GM19455 (cell line): ENCODE measurements around the gene SYNJ2BP.

Experiments
- ATAC-seq: cut with Tn5 transposase; IDR thresholded peaks from one replicate; pipeline ENCODE4 v1.9.1; 2021; ENCODE audit not compliant: unreplicated experiment

SYNJ2BP gene

GRCh38 chr14:70392676-70393075 lies 24.2 kb downstream of the SYNJ2BP start:
- ATAC-seq: no peak

DNA sequence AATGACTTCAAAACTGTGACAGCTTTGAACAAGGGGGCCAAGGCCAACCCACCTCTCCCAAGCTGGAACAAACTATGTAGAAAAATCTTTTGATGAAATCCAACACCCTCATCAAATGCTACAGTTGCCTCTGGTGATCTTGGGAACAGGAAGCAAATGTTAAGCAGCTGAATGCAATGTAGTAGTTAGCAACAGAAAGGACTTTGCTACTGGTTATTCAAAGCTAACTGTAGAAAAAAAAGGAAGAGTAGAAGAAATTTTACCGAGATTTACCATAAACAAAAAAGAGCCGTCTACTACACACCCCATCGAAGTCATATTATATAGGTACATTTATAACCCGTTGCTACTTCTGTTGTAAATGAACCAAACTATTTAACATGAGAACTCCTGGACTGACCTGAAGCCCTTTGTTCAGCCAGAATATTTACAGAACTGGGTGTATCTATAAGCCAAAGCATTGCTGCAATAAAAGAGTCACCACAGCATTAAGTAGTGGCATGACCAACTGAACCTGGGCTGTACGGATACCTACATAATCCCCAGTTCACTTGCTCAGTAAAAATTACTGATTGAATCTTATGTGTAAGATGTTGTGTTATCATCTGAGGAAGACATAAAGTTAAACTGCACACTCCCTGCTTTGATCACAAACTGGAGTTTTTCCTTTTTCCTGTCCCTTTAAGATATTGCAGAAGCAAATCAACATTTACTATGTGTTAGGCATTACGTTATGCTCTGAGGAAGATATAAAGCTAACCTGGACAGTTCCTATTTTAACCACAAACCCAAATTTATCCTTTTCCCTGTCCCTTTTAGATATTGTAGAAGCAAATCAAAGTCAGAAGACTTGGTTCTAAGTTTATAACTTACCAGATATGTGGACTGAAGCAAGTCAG lies 25.1 kb downstream of the SYNJ2BP start:
- ATAC-seq: no peak

DNA sequence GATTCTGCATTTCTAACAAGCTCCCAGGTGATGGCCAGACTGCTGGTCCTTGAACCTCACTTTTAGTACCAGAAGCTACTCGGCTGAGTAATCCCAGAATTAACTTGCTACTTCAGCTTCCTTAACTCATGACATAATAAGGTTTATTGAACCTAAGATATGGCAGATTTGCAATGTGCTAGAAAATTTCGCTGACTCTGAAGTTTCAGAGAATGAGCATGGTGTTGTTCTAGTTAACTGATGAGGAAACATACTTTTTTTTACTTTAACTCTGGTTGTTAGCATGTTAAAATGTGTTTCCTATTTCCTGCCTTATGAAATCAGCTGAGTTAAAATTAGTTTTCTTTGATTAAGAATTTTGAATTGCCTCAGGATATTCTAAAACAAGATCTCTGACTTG lies 34.4 kb downstream of the SYNJ2BP start:
- no peak for ATAC-seq

DNA sequence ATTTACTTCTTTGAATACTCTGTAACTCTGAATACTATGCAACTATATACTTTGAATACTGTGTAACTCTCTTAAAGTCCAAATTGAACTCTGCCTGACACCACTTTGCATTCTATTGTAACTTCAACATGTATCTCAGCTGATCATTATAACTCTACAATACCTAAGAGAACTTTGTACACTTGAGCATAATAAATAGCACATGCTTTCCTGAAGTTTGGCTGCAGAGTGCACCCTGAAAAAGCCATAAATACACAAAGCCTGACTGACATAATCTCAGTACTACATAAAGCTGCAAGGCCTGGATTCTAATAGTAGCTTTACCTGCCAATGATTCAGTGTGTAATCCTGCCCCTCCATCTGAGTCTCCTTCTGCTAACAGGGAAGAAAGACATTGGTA lies 36.1 kb downstream of the SYNJ2BP start:
- ATAC-seq: no peak

DNA sequence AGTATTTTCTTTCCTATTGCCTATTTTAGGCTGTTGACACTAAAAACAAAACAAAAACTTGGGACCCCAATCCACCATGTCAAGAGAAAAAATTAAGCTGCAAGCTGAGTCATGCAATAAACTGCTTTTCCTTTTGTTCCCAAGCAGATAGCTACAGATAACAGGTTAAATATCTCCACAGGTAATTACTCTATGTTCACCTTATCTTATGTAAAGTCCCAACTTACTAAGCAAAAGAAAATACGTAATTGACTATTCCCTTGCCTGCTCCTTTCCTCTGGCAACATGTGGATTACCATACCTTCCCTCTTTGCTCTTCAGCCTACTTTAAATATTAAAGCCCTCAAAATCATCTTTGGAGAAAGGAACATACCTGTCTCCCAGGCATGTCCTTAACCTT lies 38.2 kb downstream of the SYNJ2BP start:
- no peak for ATAC-seq
